K562 treated with DMSO at 1 percent for 48 hours (cell line): ENCODE measurements around the gene TIMELESS. TPM values are rescaled to one million over a fixed set of nuclear protein-coding genes. Genes with fewer than 3 reads are reported as not detected.

ENCODE experiments used
- total RNA-seq: library from RNA; unstranded; fragments of 300-600 nt; gene quantifications from 2 replicates; pipeline ENCODE4 v1.2.3, GENCODE V29; 2022; ENCODE audit warnings: low replicate concordance; ENCODE audit errors: extremely low read depth

Gene TIMELESS, protein sequence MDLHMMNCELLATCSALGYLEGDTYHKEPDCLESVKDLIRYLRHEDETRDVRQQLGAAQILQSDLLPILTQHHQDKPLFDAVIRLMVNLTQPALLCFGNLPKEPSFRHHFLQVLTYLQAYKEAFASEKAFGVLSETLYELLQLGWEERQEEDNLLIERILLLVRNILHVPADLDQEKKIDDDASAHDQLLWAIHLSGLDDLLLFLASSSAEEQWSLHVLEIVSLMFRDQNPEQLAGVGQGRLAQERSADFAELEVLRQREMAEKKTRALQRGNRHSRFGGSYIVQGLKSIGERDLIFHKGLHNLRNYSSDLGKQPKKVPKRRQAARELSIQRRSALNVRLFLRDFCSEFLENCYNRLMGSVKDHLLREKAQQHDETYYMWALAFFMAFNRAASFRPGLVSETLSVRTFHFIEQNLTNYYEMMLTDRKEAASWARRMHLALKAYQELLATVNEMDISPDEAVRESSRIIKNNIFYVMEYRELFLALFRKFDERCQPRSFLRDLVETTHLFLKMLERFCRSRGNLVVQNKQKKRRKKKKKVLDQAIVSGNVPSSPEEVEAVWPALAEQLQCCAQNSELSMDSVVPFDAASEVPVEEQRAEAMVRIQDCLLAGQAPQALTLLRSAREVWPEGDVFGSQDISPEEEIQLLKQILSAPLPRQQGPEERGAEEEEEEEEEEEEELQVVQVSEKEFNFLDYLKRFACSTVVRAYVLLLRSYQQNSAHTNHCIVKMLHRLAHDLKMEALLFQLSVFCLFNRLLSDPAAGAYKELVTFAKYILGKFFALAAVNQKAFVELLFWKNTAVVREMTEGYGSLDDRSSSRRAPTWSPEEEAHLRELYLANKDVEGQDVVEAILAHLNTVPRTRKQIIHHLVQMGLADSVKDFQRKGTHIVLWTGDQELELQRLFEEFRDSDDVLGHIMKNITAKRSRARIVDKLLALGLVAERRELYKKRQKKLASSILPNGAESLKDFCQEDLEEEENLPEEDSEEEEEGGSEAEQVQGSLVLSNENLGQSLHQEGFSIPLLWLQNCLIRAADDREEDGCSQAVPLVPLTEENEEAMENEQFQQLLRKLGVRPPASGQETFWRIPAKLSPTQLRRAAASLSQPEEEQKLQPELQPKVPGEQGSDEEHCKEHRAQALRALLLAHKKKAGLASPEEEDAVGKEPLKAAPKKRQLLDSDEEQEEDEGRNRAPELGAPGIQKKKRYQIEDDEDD
- not detected in 2 replicates for total RNA-seq

GRCh38 chr12:56448860-56449621, at the start of gene TIMELESS:
TSS of gene TIMELESS (minus strand) at chr12:56449426. CDS start at chr12:56434170, 15,256 bp downstream.

GRCh38 chr12:56488041-56488955, 39.1 kb upstream of the TIMELESS start, which contains the start of gene GLS2:
TSS of gene GLS2 (minus strand) at chr12:56488161. CDS start at chr12:56488118, 43 bp downstream.

DNA sequence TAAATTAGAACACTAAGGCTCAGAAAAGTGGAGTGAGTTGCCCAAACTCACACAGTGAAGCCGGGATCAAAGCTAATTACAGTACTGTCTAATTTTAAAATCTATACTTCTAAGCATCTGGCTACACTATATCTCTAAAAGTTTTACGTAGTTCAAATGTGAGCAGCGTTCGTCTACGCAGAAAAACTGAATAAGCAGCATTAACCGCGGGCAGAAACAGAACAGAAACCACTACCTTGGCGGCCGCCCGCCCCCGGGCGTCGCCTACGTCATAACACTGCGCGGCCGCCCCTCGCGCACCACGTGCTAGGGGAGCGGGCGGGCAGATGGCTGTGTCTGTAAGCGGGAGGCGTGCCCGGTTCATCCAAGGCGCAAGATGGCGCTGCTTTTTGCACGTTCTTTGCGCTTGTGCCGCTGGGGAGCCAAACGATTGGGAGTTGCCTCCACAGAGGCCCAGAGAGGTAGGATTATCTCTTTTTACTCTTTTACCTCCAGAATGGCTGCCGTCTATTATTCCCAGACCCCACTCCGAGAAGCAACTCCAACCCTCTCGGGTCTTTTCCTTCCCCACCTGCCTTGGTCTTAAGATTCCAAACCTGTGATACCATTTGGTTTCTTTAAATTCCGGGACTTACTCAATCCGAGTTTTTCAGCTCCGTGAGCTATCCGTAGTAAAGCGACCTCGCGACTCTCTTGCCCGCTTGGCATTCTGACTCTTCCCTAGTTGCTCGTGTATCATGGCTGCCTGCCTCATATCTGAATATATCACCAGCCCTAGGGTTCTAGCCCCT, 19.2 kb upstream of the TIMELESS start, which contains the start of gene SPRYD4:
Gene SPRYD4 (plus strand): TSS at position 363 of the 791 bp plus-strand sequence. CDS start 14 bp downstream, at position 377.

GRCh38 chr12:56454557-56454956, 5.3 kb upstream of the TIMELESS start, which contains the start of gene MIP:
TSS of gene MIP (minus strand) at chr12:56454657. CDS start at chr12:56454613, 44 bp downstream.

Other genes with a start within 250 kb of the TIMELESS start
- not detected in 2 replicates for gene RNF41, start 227.5 kb downstream of the TIMELESS start, total RNA-seq
- not detected in 2 replicates for gene NABP2, start 225.1 kb downstream of the TIMELESS start, total RNA-seq
- gene SLC39A5, start 219.4 kb downstream of the TIMELESS start, total RNA-seq: not detected in 2 replicates
- gene ANKRD52, start 191.0 kb downstream of the TIMELESS start, total RNA-seq: not detected in 2 replicates
- not detected in 2 replicates for gene COQ10A, start 182.5 kb downstream of the TIMELESS start, total RNA-seq
- 326 TPM in 1 of 2 replicates, not detected in the other for gene CS, start 149.1 kb downstream of the TIMELESS start, total RNA-seq
- not detected in 2 replicates for gene CNPY2, start 133.4 kb downstream of the TIMELESS start, total RNA-seq
- gene PAN2, start 115.4 kb downstream of the TIMELESS start, total RNA-seq: not detected in 2 replicates
- gene IL23A, start 110.5 kb downstream of the TIMELESS start, total RNA-seq: not detected in 2 replicates
- not detected in 2 replicates for gene STAT2, start 89.3 kb downstream of the TIMELESS start, total RNA-seq
- gene APOF, start 86.6 kb downstream of the TIMELESS start, total RNA-seq: not detected in 2 replicates
- not detected in 2 replicates for gene MIP, start 5.2 kb upstream of the TIMELESS start, total RNA-seq
- gene SPRYD4, start 19.2 kb upstream of the TIMELESS start, total RNA-seq: not detected in 2 replicates
- not detected in 2 replicates for gene GLS2, start 38.7 kb upstream of the TIMELESS start, total RNA-seq
- not detected in 2 replicates for gene RBMS2, start 72.4 kb upstream of the TIMELESS start, total RNA-seq
- gene BAZ2A, start 180.9 kb upstream of the TIMELESS start, total RNA-seq: not detected in 2 replicates
- 1,380 TPM in 1 of 2 replicates, not detected in the other for gene ATP5F1B, start 196.6 kb upstream of the TIMELESS start, total RNA-seq
- not detected in 2 replicates for gene PTGES3, start 238.9 kb upstream of the TIMELESS start, total RNA-seq